KG1 (cell line): ENCODE results near the gene SMIM1.
"Not testable (repeated sequence)": the region's sequence is repeated elsewhere in the genome, so short reads cannot be mapped to it uniquely, and the experiment has no call there.

Experiments used
- DNase-seq: peaks from one replicate; lab custom pipeline; 2025; lab: John Stamatoyannopoulos, UW

The SMIM1 gene

DNA sequence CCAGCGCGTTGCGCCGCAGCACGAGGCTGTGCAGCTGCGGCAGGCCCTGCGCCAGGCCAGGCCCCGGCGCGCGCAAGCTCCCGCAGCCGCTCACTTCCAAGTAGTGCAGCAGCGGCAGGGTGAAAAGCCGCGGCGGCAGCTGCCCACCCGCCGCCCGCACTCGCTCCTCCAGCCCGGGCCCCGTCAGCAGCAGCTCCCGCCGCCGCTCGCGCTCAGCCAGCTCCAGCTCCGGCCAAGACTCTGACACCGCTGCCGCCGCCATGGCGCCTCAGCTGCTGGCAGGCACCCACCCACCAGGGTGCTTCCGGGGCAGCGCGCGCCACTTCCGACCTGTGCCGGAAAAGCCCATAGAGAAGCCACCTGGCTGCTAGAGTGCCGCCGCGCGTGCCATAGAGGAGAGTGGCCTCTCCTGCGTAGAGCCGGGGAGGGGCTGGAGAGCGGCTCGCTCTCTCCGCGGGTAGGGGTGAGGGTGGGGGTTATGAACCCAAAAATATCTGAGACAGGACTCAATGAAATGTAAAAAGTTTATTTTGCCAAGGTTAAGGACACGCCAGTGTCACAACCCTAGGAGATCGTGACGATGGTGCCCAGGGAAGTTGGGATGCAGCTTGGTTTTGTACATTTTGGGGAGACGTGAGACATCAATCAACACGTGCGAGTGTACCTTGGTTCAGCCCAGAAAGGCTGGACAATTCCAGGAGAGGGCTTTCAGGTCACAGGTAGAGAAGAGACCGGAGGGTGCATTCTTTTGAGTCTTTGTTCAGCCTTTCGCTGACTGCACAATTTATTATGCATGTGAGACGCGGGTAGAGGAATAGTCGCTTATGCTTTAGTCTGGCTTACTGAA lies 23.9 kb downstream of the SMIM1 start, which contains the start of gene LRRC47:
LRRC47 (minus strand) TSS at position 284 of the 847 bp plus-strand sequence; CDS start at position 262, 22 bp downstream.
- DNase-seq: peak; percentile 82

DNA sequence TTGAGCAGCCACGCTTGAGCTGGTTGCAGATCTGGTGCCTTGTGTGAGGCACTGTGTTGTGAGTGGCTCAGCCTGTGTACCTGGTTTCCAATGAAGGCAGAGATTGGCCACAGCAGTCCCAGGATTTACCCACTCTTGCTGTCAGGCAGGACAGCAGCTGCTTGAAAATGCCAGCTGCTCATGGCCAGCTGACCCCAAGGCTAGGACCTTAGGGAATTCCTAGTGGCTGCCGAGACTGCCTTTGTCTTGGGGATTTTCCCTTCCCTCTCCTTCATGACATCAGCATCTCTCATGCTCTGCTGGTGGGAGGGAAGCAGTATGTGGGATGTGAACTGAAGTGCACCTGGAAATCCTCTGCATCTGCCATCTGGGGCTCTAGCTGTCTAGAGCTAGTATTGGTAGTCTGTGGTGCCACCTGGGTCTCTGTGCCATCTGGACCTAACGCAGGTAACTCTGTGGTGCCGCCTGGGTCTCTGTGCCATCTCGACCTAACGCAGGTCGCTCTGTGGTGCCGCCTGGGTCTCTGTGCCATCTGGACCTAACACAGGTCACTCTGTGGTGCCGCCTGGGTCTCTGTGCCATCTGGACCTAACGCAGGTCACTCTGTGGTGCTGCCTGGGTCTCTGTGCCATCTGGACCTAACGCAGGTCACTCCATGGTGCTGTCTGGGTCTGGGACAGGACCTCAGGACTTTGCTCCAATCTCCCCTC lies 27.6 kb downstream of the SMIM1 start:
- DNase-seq: no peak

DNA sequence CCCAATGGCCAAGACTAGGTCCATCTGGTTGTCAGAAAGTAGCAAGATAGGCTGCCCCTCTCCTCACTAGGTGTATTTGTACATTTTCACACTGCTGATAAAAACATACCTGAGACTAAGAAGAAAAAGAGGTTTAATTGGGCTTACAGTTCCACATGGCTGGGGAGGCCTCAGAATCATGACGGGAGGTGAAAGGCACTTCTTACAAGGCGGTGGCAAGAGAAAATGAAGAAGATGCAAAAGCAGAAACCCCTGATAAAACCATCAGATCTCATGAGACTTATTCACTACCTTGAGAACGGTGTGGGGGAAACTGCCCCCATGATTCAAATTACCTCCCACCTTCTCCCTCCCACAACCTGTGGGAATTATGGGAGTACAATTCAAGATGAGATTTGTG lies 28.2 kb downstream of the SMIM1 start:
- not testable (repeated sequence) for DNase-seq

DNA sequence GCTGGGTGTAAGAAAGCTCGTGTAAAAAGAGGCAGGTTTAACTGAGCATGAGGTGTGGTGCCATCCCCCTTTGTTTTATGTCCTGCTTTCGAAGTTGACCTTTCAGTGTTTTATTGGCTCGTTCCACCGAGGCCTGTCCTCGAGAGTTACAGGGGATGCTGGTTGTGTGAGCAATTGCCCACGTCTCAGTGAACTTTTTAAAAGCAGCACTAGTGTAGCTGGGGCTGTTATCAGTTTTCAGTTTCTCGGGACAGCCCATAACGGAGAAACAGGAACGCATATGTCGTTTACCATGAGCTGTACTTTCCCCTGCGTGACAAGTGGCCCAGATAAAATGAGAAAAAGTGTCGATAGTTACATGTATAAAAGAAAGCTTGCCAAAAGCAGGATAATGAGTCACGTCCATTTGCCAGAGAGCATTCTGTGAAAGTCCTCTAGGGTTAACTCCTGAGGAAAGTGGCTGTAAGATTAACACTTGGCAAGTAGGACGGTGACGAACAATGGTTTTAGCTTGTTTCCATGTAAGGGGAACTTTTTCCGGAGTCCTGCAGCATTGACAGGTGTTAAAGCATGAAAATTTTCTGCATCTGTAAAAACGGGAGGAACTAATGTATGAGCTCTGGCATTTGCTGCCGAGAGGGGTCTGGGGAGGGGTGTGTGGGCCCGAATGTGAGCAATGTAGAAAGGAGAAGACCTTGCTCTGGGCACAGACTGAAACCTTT lies 31.5 kb downstream of the SMIM1 start:
- DNase-seq: no peak

DNA sequence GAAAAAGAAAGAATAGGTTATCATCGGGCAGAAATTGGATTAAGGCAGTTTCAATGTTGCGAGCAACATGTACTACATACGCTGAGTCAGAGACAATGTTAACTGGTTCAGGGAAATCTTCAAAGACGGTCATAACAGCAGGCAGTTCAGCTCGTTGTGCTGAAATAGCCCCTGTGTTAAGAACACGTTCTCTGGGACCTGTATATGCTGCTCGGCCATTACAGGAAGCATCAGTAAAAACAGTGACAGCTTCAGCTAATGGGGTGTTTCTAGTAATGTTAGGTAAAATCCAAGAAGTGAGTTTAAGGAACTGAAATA lies 32.0 kb downstream of the SMIM1 start:
- not testable (repeated sequence) for DNase-seq

DNA sequence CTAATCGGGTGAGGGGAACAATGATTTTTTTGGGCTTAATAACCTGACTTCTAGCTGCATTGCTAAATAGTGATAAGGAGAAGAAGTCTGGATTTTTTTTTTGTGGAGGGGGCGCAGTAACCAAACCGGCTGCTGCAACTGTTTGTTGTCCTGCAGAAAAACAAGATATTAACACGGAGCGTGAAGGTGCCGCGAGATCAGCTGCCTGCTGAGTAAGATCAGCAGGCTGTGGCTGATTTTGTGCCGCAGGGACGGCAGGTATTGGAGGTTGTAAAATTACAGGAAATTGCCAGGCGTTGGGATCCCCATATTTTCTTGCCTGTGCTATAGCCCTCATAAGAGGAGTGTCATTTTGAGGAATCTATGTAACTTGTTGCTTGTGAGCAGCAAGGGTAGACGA lies 32.5 kb downstream of the SMIM1 start:
- no peak for DNase-seq

DNA sequence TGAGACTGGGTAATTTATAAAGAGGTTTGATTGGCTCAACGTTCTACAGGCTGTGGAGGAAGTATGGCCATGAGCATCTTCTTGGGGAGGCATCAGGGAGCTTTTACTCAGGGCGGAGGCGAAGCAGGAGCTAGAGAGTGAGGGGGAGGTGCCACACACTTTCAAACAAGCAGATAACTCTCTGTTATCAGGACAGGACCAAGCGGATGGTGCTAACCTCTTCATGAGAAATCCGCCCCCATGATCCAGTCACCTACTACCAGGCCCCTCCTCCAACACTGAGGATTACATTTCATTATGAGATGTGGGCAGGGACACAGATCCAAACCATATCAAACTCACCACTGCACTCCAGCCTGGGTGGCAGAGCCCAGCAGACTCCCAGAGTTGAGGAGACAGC lies 35.2 kb downstream of the SMIM1 start:
- no peak for DNase-seq

DNA sequence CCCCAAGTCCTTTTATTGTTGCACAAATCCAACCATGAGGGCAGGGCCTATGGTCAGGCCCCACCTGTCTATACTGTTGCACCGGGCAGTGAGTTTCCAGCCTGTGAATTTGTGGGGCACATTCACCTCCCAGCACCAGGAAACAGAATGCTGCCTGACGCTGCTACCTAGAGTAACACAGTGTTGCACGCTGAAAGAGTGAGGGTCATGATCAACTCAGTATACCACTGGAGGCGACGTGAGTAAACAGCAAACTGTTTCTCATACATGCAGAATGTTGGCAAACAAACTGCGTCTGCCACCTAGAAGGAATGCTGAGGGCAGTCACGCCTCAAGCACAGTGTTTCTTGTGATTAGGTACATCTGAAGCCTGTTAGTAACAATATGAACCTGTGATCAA lies 37.1 kb downstream of the SMIM1 start:
- DNase-seq: no peak

DNA sequence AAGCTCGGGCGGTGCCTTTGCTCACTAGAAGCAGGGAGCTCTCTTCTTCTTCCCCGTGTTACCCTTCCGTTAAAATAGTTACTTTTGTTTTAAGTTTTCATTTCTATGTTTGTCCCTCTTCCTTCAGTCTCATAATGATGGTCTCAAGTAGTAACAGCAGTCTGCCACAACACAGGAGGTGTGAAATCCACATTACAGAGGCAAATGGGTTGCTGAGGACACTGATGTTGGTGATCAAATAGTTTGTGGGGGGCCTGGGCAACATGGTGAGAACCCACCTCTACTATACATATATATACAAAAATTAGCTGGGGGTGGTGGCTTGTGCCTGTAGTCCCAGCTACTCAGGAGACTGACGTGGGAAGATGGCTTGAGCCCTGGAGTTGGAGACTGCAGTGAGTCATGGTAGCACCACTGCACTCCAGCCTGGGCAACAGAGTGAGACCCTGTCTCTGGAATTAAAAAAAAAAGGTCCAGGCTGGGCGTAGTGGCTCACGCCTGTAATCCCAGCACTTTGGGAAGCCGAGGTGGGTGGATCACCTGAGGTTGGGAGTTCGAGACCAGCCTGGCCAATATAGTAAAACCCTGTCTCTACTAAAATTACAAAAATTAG lies 37.7 kb downstream of the SMIM1 start:
- DNase-seq: not testable (repeated sequence)

DNA sequence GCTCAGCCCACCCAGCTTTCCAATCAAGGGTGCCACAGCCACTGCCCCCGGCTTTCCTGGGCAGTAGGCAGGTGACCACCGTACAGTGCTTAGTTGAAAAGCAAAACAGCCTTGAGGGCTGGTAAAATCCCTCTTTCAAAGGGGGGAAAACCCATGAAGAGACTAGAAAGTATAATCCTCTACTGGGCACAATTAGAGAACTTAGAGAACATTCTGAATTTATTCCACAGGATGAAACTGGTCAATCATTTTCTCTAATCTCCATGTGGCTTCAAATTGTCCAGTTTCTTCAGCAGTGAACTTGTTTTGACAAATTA lies 39.0 kb downstream of the SMIM1 start:
- DNase-seq: no peak

DNA sequence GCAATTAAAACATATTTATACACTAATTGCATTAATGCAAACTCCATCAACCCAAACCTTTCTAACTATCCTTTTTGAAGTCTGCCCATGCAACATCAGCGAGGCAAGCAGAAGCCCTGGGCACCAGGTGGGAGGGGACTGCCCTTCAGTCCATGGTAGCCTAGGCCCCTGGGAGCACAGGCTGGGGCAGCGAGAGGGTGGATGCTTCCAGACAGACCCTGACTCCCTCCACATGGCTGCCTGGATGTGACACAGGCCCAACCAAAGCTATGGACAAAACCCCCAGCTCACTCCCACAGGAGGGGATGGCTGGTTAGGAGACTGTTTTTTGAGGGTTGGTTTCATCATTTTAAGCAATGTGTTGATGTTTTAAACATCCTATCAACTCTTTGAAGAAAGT lies 41.5 kb downstream of the SMIM1 start:
- DNase-seq: no peak

DNA sequence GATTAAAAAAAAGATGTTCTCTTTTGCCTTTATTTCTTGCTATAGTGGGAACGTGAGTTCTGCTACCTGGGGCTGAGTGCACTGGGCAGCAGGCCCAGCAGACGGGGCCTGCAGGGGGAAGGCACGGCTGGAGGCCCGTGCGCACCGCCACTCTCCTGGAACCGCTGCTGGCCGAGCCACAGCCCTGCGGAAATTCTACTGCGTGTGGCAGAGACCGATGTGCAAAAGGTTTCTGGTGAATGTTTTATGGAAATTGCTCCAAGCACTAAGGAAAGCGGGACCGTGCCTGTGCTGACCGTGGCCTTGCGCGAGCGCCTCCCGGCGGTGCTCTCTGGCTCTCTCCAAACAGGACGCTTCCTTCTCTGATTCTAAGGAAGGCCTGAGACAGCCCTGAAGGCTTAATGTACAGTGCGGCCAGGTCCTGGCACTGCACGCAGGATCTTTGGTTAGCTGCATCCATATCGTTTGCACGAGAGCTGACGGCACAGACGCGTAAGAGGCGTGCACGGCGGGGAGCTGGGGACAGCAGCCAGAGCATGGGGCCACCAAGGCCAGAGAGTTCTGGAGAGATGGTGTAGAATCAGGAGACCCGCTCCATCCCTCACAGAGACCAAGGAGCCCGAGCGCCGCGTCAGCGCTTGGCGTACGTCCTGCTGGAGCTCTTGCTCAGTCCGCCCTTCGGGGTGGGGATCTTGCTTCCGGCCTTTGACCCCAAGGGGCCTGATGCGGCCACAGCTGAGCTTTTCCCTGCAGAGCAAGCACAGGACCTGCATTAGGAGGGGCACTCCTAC lies 42.4 kb downstream of the SMIM1 start:
- DNase-seq: no peak

DNA sequence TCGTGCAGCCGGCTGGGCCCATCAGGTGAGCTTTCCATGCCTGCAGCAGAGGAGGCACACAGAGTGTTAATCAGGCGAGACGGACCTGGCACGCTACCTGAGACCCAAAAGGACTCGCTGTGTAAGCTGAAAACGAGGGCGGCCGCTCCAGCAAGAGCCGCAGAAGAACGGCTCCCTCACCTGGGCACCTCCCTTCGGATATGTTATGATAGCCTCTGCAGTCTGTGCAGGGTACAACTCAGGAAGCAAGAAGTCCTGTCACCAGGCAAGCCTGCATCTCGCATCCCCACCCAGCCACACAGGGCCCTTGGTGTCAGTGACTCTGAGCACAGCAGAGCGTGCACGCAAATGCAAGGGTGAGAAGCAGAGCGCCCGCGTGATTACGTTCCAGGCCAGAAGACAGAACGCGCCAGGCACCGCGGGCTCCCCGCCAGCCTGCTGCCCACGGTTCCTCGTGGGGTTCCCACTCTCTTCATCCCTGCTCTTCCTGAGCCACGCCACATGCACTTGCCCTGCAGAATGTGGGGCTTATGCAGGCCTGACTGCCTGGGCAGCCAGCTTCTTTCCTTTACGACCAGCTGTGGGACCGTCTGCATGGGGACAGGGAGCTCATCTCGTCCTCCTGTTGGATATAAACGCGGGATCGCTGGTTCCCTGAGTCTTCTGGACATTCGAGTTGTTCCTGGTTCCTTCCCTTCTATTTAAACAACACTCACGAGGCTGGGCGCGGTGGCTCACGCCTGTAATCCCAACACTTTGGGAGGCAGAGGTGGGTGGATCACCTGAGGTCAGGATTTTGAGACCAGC lies 44.0 kb downstream of the SMIM1 start:
- no peak for DNase-seq

DNA sequence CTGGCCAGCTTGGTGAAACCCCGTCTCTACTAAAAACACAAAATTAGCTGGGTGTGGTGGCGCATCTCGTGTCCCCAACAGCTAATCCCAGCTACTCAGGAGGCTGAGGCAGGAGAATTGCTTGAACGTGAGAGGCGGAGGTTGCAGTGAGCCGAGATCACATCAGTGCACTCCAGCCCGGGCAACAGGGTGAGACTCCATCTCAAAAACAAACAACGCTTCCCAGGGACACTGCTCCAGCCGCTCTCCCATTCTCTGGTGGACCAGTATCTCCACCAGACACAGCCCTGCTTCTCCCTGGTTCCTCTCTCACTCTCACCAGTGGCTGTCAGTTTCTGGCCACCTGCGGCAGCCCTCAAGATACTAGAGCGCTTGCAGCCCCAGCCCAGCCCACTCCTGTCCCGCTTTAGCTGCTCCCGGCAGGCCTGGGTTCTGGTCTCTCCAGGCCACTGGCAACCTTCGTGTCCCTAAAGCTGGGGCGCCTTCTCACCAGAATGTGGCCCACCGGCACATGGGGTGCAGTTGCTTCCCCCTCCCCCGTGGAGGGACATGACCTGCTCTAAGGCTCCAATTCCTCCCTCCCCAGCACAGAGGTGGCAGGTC lies 44.7 kb downstream of the SMIM1 start:
- no peak for DNase-seq

DNA sequence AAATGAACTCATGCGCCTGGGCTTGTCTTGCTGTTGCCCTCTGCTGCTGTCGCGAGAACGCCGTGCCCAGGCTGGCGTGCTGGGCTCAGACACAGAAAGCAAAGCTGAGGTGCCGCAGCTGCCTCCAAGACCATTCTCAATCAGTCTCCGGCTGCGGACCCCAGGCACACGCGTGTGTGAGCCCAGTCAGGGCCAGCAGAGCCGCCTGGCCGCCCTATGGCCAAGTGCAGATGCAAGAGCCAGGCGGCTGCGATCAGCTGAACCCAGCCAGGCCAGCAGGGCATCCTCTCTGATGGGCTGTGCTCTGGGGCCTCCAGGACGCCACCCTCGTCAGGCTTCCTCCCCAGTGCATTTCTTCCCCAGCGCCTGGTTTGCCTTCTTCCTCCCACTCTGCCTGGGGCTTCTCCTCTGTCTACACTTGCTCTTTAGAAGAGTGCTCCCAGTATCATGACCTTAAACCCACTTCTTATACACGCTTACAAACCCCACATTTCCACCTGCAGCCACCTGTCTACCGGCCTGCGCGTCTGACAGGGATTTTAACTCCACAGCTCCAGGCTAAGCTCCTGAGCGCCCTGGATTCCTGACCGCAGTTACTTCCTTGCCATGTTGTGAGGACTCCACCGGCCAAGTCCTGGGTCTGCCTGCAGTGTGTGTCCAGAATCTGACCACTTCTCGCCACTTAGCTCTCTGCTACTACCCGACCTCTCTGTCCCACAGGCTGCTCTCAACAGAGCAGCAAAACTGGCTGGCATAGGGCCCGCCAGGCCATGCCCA lies 45.5 kb downstream of the SMIM1 start:
- no peak for DNase-seq

DNA sequence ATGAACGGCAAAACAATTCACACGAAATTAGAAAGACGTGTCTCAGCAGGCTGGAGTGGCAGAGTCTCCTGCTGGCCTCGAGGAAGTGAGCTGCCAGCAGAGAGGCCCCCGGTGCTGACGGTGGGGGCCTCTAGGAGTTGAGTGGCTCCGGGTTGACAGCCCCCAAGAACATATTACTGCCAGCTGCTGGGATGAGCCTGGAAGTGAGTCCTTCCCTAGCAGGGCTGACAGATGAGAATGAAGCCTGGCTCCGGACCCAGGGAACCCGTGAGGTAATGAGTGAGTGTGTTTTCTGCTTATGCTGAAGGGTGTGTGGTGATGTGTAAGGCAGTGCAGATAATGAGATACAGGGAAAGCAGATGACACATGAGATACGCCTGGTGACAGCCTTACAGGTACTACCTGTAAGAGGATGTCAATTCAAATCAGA lies 47.2 kb downstream of the SMIM1 start:
- no peak for DNase-seq

DNA sequence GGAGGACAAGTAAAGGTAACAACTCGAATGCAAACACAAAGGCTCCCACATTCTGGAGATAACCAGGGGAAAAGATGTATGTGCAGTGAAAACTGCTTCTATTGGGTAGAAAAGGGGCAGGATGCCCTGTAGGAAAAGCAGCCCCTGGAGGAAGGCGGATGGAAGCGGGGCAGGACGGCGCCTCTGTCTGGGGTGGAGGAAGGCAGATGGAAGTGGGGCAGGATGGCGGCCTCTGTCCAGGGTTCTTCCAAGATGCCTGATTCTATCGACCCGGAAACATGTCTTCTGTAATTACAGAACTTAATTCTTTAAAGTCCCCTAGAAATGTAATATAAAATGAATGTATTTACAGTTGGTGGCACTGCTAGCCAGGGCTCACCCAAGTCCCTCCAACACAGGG lies 47.8 kb downstream of the SMIM1 start:
- no peak for DNase-seq

DNA sequence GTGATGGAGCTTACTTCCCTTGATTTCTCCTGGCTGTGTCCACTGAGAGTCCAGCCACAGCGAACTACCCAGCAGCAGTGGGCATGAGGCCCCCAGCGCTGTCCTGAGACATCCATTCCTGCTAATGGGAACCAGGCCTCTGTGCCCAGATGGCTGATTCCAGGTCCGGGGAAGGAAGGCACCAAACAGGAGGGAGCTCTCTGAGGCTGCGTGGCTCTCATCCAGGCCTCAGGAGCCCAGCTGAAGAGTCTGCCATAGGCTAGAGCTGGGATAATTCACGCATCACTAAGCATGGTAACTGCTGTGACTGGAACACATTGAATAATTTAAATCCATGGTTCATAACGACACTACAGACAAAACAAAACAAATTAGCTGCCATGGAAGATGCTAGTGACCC lies 48.5 kb downstream of the SMIM1 start:
- DNase-seq: no peak

DNA sequence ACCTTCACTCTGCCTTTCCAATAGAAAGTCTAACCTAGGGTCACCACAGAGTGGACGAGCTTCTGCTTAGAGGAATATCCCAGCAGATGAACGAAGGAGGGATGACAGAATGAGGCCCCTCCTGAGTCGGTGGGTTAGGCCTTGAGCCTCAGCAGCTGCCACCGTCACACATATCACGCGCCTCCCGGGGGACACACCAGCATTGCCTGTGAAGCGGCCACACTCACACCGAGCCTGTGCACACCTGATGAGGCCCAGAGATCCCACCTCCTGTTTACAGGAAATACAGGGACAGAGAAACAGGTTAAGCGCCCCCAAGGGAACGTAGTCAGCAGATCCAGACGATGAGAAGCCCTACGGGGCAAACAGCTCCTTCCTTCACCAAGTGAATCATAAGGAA lies 48.9 kb downstream of the SMIM1 start:
- no peak for DNase-seq

DNA sequence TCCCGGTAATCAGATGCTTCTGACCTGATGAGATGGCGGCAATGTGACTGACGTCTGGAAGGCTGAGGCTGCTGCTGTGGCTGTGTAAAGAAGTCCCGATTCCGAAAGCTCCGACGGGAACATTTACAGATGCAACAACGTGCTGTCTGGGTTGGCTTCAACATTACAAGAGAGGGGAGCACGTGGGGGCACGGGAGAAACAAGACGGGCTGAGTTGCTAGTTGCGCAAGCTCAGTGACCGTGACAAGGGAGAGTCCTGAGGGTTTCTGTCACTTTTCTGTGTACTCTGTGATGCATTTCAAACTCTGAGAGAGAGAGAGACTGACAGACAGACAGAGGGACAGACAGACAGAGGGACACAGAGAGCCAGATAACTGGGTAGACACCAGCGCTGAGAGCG lies 49.4 kb downstream of the SMIM1 start:
- no peak for DNase-seq
